Neural progenitor cell (in vitro differentiated cells): Measurements from ENCODE around the gene HMX2. TPM values are rescaled to one million over a fixed set of nuclear protein-coding genes. Genes with fewer than 3 reads are reported as not detected.

Experiments used
- DNase-seq: peaks from one replicate; pipeline ENCODE4 v3.0.0-alpha.2; 2016; ENCODE audit warnings: low spot score
- H2AFZ ChIP-seq: fragments of 200-600 bp; sonication (generic); replicated peaks from 2 replicates; pipeline ENCODE4 v1.6.1; 2016; ENCODE audit warnings: antibody characterized with exemption
- H3F3A ChIP-seq: fragments of 200-600 bp; sonication (generic); 2 replicates; pipeline ENCODE4 v1.6.1; 2016; ENCODE audit warnings: antibody characterized with exemption, low read depth
- H3K27ac ChIP-seq: fragments of 200-600 bp; sonication (generic); 2 replicates; pipeline ENCODE4 v1.5.1; 2016; ENCODE audit warnings: mild to moderate bottlenecking
- H3K27me3 ChIP-seq: fragments of 200-600 bp; sonication (generic); 2 replicates; pipeline ENCODE4 v1.6.1; 2016; ENCODE audit warnings: mild to moderate bottlenecking, moderate library complexity
- H3K36me3 ChIP-seq: fragments of 200-600 bp; sonication (generic); 2 replicates; pipeline ENCODE4 v1.5.1; 2016
- H3K4me1 ChIP-seq: fragments of 200-600 bp; sonication (generic); 2 replicates; pipeline ENCODE4 v1.6.1; 2016; ENCODE audit warnings: mixed run types
- H3K4me2 ChIP-seq: fragments of 200-600 bp; sonication (generic); 2 replicates; pipeline ENCODE4 v1.6.1; 2016
- H3K4me3 ChIP-seq: fragments of 200-600 bp; sonication (generic); 2 replicates; pipeline ENCODE4 v1.5.1; 2016
- H3K79me2 ChIP-seq: fragments of 200-600 bp; sonication (generic); 2 replicates; pipeline ENCODE4 v1.6.1; 2016; ENCODE audit warnings: low read depth
- H3K9ac ChIP-seq: fragments of 200-600 bp; sonication (generic); 2 replicates; pipeline ENCODE4 v1.6.1; 2016
- H3K9me3 ChIP-seq: fragments of 200-600 bp; sonication (generic); 2 replicates; pipeline ENCODE4 v1.5.1; 2016; ENCODE audit warnings: low read depth
- H4K20me1 ChIP-seq: fragments of 200-600 bp; sonication (generic); 2 replicates; pipeline ENCODE4 v1.6.1; 2016; ENCODE audit warnings: low read depth
- H3K27ac Mint-ChIP-seq: 3 replicates; pipeline ENCODE4 v1.8.0; 2021; ENCODE audit warnings: mixed read lengths
- H3K27me3 Mint-ChIP-seq: 2 replicates; pipeline ENCODE4 v1.8.0; 2022; ENCODE audit warnings: low read depth, mild to moderate bottlenecking, inconsistent platforms, moderate library complexity, mixed read lengths; ENCODE audit not compliant: insufficient read depth
- H3K36me3 Mint-ChIP-seq: 3 replicates; pipeline ENCODE4 v1.8.0; 2021; ENCODE audit warnings: mixed read lengths
- H3K4me1 Mint-ChIP-seq: 3 replicates; pipeline ENCODE4 v1.8.0; 2021; ENCODE audit warnings: mixed read lengths
- H3K4me3 Mint-ChIP-seq: 3 replicates; pipeline ENCODE4 v1.8.0; 2021; ENCODE audit warnings: mild to moderate bottlenecking, moderate library complexity, mixed read lengths
- H3K9me3 Mint-ChIP-seq: 3 replicates; pipeline ENCODE4 v1.8.0; 2020; ENCODE audit warnings: mixed read lengths
- CTCF ChIP-seq: fragments of 200-600 bp; sonication (generic); IDR thresholded peaks from 2 replicates; pipeline ENCODE4 v1.5.1; 2017; ENCODE audit warnings: antibody characterized with exemption, mild to moderate bottlenecking
- EZH2 ChIP-seq: fragments of 200-600 bp; sonication (generic); IDR thresholded peaks from 2 replicates; pipeline ENCODE4 v1.6.1; 2017; ENCODE audit warnings: antibody characterized with exemption, mild to moderate bottlenecking, moderate library complexity
- EZH2phosphoT487 ChIP-seq: fragments of 200-600 bp; sonication (generic); IDR thresholded peaks from 2 replicates; pipeline ENCODE4 v1.6.1; 2017; ENCODE audit warnings: antibody characterized with exemption
- total RNA-seq: library from RNA; depleted of rRNA; stranded (reverse); fragments of >200 nt; gene quantifications from 2 replicates; pipeline ENCODE4 v1.2.3, GENCODE V29; 2015; ENCODE audit warnings: low replicate concordance

HMX2 gene
- 0.15 and 0.21 TPM in 2 replicates for total RNA-seq

GRCh38 chr10:123147635-123148413, at the start of gene HMX2:
Gene HMX2 (plus strand): TSS chr10:123148136. CDS start chr10:123148379, 243 bp downstream.
- Mint-ChIP-seq H3K27ac (no peak within 1 kb of the TSS), H3K4me3 (peak within 1 kb of the TSS; percentile 73), H3K4me1 (peaks cover 36% of the 10 kb centered on the region), H3K9me3 (peaks cover 2% of the 10 kb centered on the region), H3K36me3 (no peaks in the 10 kb centered on the region), H3K27me3 (peaks cover 84% of the 10 kb centered on the region)
- no peaks in the 10 kb centered on the region for H3K79me2 ChIP-seq
- H4K20me1 ChIP-seq = peaks cover 83% of the 10 kb centered on the region
- peak within 1 kb of the TSS; percentile 41 for H3K4me3 ChIP-seq
- TF ChIP-seq CTCF = peak; percentile 35
- TF ChIP-seq EZH2 = no peak
- peak; percentile 6 for TF ChIP-seq EZH2phosphoT487
- H3F3A ChIP-seq = peaks cover 62% of the 10 kb centered on the region
- peaks cover 43% of the 10 kb centered on the region for H3K4me1 ChIP-seq
- no peak within 1 kb of the TSS for H3K27ac ChIP-seq
- peaks cover 100% of the 10 kb centered on the region for H3K27me3 ChIP-seq
- peak; percentile 89 for DNase-seq
- H3K4me2 ChIP-seq = peak within 1 kb of the TSS; percentile 77
- no peaks in the 10 kb centered on the region for H3K9me3 ChIP-seq
- H2AFZ ChIP-seq = no peak within 1 kb of the TSS
- no peak within 1 kb of the TSS for H3K9ac ChIP-seq
- no peaks in the 10 kb centered on the region for H3K36me3 ChIP-seq

GRCh38 chr10:123100030-123100762, 47.7 kb upstream of the HMX2 start:
- H3K4me1 ChIP-seq = no peaks in the 10 kb centered on the region
- no peaks in the 10 kb centered on the region for H3K9me3 ChIP-seq
- Mint-ChIP-seq H3K27me3 (peaks cover 5% of the 10 kb centered on the region), H3K36me3 (no peaks in the 10 kb centered on the region), H3K4me3 (no peak overlapping the region), H3K4me1 (no peaks in the 10 kb centered on the region), H3K9me3 (no peaks in the 10 kb centered on the region), H3K27ac (no peak overlapping the region)
- no peaks in the 10 kb centered on the region for H3K36me3 ChIP-seq
- H3K4me3 ChIP-seq = no peak overlapping the region
- H2AFZ ChIP-seq = no peak overlapping the region
- no peak for DNase-seq
- H3F3A ChIP-seq = no peaks in the 10 kb centered on the region
- H3K9ac ChIP-seq = no peak overlapping the region
- H3K4me2 ChIP-seq = no peak overlapping the region
- H3K27me3 ChIP-seq = no peaks in the 10 kb centered on the region
- no peak for TF ChIP-seq CTCF
- no peak for TF ChIP-seq EZH2
- TF ChIP-seq EZH2phosphoT487 = no peak
- H4K20me1 ChIP-seq = no peaks in the 10 kb centered on the region
- no peaks in the 10 kb centered on the region for H3K79me2 ChIP-seq
- no peak overlapping the region for H3K27ac ChIP-seq

GRCh38 chr10:123101872-123102271, 46.1 kb upstream of the HMX2 start:
- H3K27me3 Mint-ChIP-seq = peaks cover 8% of the 10 kb centered on the region

More at GRCh38 chr10:123101872-123102271, 46.1 kb upstream of the HMX2 start:
- DNase-seq = no peak
- Histone ChIP-seq H3K36me3 (no peaks in the 10 kb centered on the region), H3K9ac (no peak overlapping the region), H2AFZ (no peak overlapping the region), H3K4me2 (no peak overlapping the region), H3F3A (no peaks in the 10 kb centered on the region), H3K79me2 (no peaks in the 10 kb centered on the region), H3K9me3 (no peaks in the 10 kb centered on the region), H4K20me1 (no peaks in the 10 kb centered on the region), H3K4me3 (no peak overlapping the region), H3K27ac (no peak overlapping the region), H3K4me1 (no peaks in the 10 kb centered on the region), H3K27me3 (no peaks in the 10 kb centered on the region)
- H3K9me3 Mint-ChIP-seq = no peaks in the 10 kb centered on the region
- no peak overlapping the region for H3K4me3 Mint-ChIP-seq
- no peaks in the 10 kb centered on the region for H3K36me3 Mint-ChIP-seq
- TF ChIP-seq CTCF (no peak), EZH2phosphoT487 (no peak), EZH2 (no peak)
- no peak overlapping the region for H3K27ac Mint-ChIP-seq
- no peaks in the 10 kb centered on the region for H3K4me1 Mint-ChIP-seq
